Mesenchymal stem cell (in vitro differentiated cells and primary cell): ENCODE results near the gene TRAM2.

ENCODE experiments used
- DNase-seq: peaks from one replicate; pipeline ENCODE4 v3.0.0-alpha.2; 2013
- H2AFZ ChIP-seq: one replicate; pipeline ENCODE4 v1.6.1; 2013; ENCODE audit warnings: low read depth, mild to moderate bottlenecking, control low read depth, inconsistent platforms, low read length, moderate library complexity
- H2AK5ac ChIP-seq: 2 replicates; pipeline ENCODE4 v1.6.1; 2013; ENCODE audit warnings: low read length, moderate library complexity, mild to moderate bottlenecking, inconsistent platforms; ENCODE audit not compliant: severe bottlenecking
- H2BK120ac ChIP-seq: one replicate; pipeline ENCODE4 v1.6.1; 2013; ENCODE audit warnings: low read depth, mild to moderate bottlenecking, inconsistent platforms, low read length, moderate library complexity
- H2BK12ac ChIP-seq, 2 experiments: one replicate each; pipeline ENCODE4 v1.6.1; 2013; ENCODE audit warnings: inconsistent platforms in 2 of 2, low read length in 2 of 2, mild to moderate bottlenecking in 2 of 2, moderate library complexity in 2 of 2, control low read depth in 1 of 2
- H2BK15ac ChIP-seq: one replicate; pipeline ENCODE4 v1.6.1; 2013; ENCODE audit warnings: mild to moderate bottlenecking, low read depth, inconsistent platforms; ENCODE audit not compliant: poor library complexity, severe bottlenecking
- H2BK5ac ChIP-seq: 2 replicates; pipeline ENCODE4 v1.6.1; 2013; ENCODE audit warnings: low read depth, mild to moderate bottlenecking, low read length, control low read depth, inconsistent platforms; ENCODE audit not compliant: poor library complexity, severe bottlenecking
- H3K14ac ChIP-seq, 2 experiments: one replicate each; pipeline ENCODE4 v1.6.1; 2013; ENCODE audit warnings: inconsistent platforms in 2 of 2, low read length in 2 of 2, control low read depth in 1 of 2, mild to moderate bottlenecking in 1 of 2, moderate library complexity in 1 of 2
- H3K18ac ChIP-seq, 2 experiments: one replicate each; pipeline ENCODE4 v1.6.1; 2013; ENCODE audit warnings: inconsistent platforms in 2 of 2, low read length in 2 of 2, control low read depth in 1 of 2, low read depth in 1 of 2, mild to moderate bottlenecking in 1 of 2
- H3K23ac ChIP-seq, 2 experiments: one replicate each; pipeline ENCODE4 v1.6.1; 2013; ENCODE audit warnings: inconsistent platforms in 2 of 2, low read length in 2 of 2, mild to moderate bottlenecking in 2 of 2, moderate library complexity in 2 of 2, control low read depth in 1 of 2
- H3K27ac ChIP-seq: 2 replicates; pipeline ENCODE4 v1.5.1; 2013; ENCODE audit warnings: mild to moderate bottlenecking, moderate library complexity, low read length, control low read depth, inconsistent platforms; ENCODE audit not compliant: poor library complexity, severe bottlenecking
- H3K27me3 ChIP-seq, 2 experiments: 2 replicates each; pipeline versions ENCODE4 v1.6.1 to v1.7.0; 2013; ENCODE audit warnings: low read length in 2 of 2, mild to moderate bottlenecking in 2 of 2, moderate library complexity in 2 of 2, control low read depth in 1 of 2, inconsistent platforms in 1 of 2; ENCODE audit not compliant: control insufficient read depth in 1 of 2, insufficient read depth in 1 of 2
- H3K36me3 ChIP-seq, 2 experiments: 2 replicates each; pipeline versions ENCODE4 v1.6.1 to v1.7.0; 2013; ENCODE audit warnings: low read length in 2 of 2, control low read depth in 1 of 2, inconsistent platforms in 1 of 2, low read depth in 1 of 2, mild to moderate bottlenecking in 1 of 2; ENCODE audit not compliant: insufficient read depth in 2 of 2, control insufficient read depth in 1 of 2
- H3K4ac ChIP-seq, 2 experiments: one replicate each; pipeline ENCODE4 v1.6.1; 2013; ENCODE audit warnings: inconsistent platforms in 2 of 2, low read length in 2 of 2, mild to moderate bottlenecking in 2 of 2, moderate library complexity in 2 of 2, control low read depth in 1 of 2, low read depth in 1 of 2
- H3K4me1 ChIP-seq: 2 replicates; pipeline ENCODE4 v1.6.1; 2013; ENCODE audit warnings: low read depth, low read length, control low read depth; ENCODE audit not compliant: control insufficient read depth, insufficient read depth
- H3K4me2 ChIP-seq: 2 replicates; pipeline ENCODE4 v1.6.1; 2013; ENCODE audit warnings: low read length, mild to moderate bottlenecking, inconsistent platforms; ENCODE audit not compliant: poor library complexity, severe bottlenecking
- H3K4me3 ChIP-seq, 2 experiments: 2 replicates each; pipeline versions ENCODE4 v1.5.1 to v1.7.0; 2013; ENCODE audit warnings: low read length in 2 of 2, mild to moderate bottlenecking in 2 of 2, control low read depth in 1 of 2, low read depth in 1 of 2; ENCODE audit not compliant: insufficient read depth in 1 of 2
- H3K79me1 ChIP-seq: replicated peaks from 2 replicates; pipeline ENCODE4 v1.6.1; 2013; ENCODE audit warnings: mild to moderate bottlenecking, control low read depth, low read length, inconsistent platforms; ENCODE audit not compliant: poor library complexity, severe bottlenecking
- H3K9ac ChIP-seq: 2 replicates; pipeline ENCODE4 v1.7.0; 2013; ENCODE audit warnings: mild to moderate bottlenecking, low read length, moderate library complexity
- H3K9me3 ChIP-seq: 2 replicates; pipeline ENCODE4 v1.7.0; 2013; ENCODE audit warnings: mild to moderate bottlenecking, low read length; ENCODE audit not compliant: control insufficient read depth
- H4K8ac ChIP-seq: one replicate; pipeline ENCODE4 v1.6.1; 2013; ENCODE audit warnings: inconsistent platforms, mild to moderate bottlenecking, low read length, moderate library complexity
- H4K91ac ChIP-seq: one replicate; pipeline ENCODE4 v1.6.1; 2013; ENCODE audit warnings: mild to moderate bottlenecking, low read length, inconsistent platforms
- WGBS: methylation state at CpG from one replicate; pipeline ENCODE4 v1.1.7; 2013; ENCODE audit warnings: mixed read lengths; 5-methylcytosine and 5-hydroxymethylcytosine counted together

Gene TRAM2

DNA sequence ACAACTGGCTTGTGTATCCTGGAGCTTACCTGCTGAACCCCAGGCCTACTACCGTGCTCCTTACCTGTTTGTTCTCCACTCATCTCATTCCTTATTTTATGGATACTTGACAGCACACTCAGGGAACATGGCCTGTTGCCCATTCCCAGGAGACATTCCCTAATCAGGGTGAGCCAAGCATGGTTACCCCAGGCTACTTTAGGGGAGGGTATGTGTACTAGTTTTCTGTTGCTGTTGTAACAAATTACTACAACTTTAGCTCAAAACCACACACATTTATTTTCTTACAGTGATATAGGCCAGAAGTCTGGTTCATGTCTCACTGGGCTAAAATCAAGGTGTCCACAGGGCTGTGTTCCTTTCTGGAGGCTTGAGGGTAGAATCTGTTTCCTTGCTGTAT is 15.0 kb upstream of the TRAM2 start:
- H3K79me1 ChIP-seq: no peaks in the 10 kb centered on the region
- no peak overlapping the region for H2BK5ac ChIP-seq
- H2BK12ac ChIP-seq: peak overlapping the region in 1 of 2 experiments; percentile 61
- H2BK120ac ChIP-seq: no peak overlapping the region
- no peaks in the 10 kb centered on the region for H3K9me3 ChIP-seq
- no peak overlapping the region for H4K91ac ChIP-seq
- H3K4ac ChIP-seq: no peak overlapping the region
- H3K9ac ChIP-seq: no peak overlapping the region
- H3K4me1 ChIP-seq: peaks cover 30% of the 10 kb centered on the region
- H3K27me3 ChIP-seq: no peaks in the 10 kb centered on the region
- no peak overlapping the region for H2AK5ac ChIP-seq
- H3K14ac ChIP-seq: no peak overlapping the region
- H2AFZ ChIP-seq: no peak overlapping the region
- 93% methylated on average over 1 of the region's 1 CpG for WGBS
- no peak overlapping the region for H3K4me2 ChIP-seq
- no peak overlapping the region for H4K8ac ChIP-seq
- peak overlapping the region in 1 of 2 experiments; percentile 2 for H3K18ac ChIP-seq
- no peak overlapping the region for H2BK15ac ChIP-seq
- H3K4me3 ChIP-seq: no peak overlapping the region
- H3K27ac ChIP-seq: no peak overlapping the region
- no peaks in the 10 kb centered on the region for H3K36me3 ChIP-seq
- H3K23ac ChIP-seq: no peak overlapping the region
- no peak for DNase-seq

DNA sequence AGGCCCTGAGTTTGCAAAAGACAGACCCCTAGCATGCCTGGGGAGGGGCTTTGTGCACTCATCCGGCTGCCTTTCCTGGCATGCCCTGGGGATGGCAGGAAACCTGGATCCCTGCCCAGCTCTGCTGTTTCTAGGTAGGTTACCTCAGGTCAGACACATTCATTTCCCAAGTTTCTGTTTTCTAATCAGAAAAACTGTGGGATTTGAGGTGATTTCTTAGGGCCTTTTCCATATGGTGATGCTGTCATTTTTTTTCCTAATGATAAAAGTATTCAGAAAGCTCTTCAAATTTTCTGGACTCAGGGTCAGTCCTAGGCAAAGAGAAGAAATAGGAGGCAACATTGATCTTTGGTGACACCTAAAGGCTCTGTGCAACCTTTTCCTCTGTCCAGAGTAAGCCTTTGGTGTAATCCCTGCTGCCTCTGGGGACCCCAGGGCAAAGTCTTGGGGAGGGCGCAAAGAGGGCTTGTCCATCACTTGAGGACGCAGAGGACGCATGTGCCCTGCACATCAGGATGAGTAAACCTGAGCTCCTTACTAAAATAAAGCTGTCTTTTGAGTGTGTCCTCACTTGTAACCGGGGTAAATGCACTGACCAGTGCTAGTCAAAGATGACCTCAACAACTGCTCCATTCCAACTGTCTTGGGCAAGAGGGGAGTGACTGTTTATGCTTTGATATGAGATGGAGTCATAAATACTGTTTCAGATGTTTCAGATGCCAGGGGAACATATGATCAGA is 13.5 kb upstream of the TRAM2 start:
- Histone ChIP-seq H3K4me1 (peaks cover 25% of the 10 kb centered on the region), H2AK5ac (peak overlapping the region; percentile 91), H3K23ac (no peak overlapping the region), H3K4ac (no peak overlapping the region), H3K9me3 (no peaks in the 10 kb centered on the region), H3K27ac (no peak overlapping the region), H3K4me3 (no peak overlapping the region), H2BK12ac (peak overlapping the region; percentile 4 to 81), H4K91ac (peak overlapping the region; percentile 6), H3K36me3 (no peaks in the 10 kb centered on the region), H3K9ac (peak overlapping the region; percentile 65), H2AFZ (no peak overlapping the region), H2BK5ac (no peak overlapping the region), H2BK15ac (peak overlapping the region; percentile 68), H3K14ac (no peak overlapping the region), H3K27me3 (no peaks in the 10 kb centered on the region), H3K18ac (peak overlapping the region; percentile 23 to 42), H3K79me1 (no peaks in the 10 kb centered on the region), H3K4me2 (no peak overlapping the region), H2BK120ac (no peak overlapping the region), H4K8ac (peak overlapping the region; percentile 50)
- peak; percentile 69 for DNase-seq
- WGBS: 84% methylated on average over 5 of the region's 5 CpGs

DNA sequence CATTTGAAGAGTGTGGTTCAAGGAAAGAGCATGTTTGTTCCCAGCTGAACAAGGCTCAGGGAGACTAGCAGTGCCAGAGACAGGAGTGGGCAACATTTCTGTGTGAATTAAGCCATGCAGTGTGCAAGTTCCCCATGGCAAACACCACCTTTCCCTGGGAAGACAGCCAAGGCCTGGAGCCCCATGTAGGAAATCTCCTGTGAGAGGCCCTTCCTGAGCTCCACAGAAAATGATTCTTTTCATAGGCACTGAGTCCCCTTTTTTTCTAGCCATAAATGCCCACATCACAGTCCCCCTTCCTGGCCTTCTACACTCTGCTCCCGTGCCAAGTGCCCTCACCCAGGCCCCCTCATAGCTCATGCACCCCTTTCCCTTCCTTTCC is 11.8 kb upstream of the TRAM2 start:
- Histone ChIP-seq H4K91ac (peak overlapping the region; percentile 67), H4K8ac (peak overlapping the region; percentile 56), H3K9ac (no peak overlapping the region), H3K27ac (peak overlapping the region; percentile 69), H3K36me3 (peaks cover 0 to 3% of the 10 kb centered on the region in 2 experiments), H3K4me3 (no peak overlapping the region), H2AFZ (peak overlapping the region; percentile 51), H2AK5ac (peak overlapping the region; percentile 0), H2BK5ac (no peak overlapping the region), H3K18ac (peak overlapping the region; percentile 81 to 97), H3K14ac (peak overlapping the region in 1 of 2 experiments; percentile 68), H3K23ac (peak overlapping the region in 1 of 2 experiments; percentile 34), H3K79me1 (no peaks in the 10 kb centered on the region), H3K4me1 (peaks cover 20% of the 10 kb centered on the region), H3K9me3 (no peaks in the 10 kb centered on the region), H3K4me2 (no peak overlapping the region), H2BK12ac (peak overlapping the region; percentile 29 to 93), H2BK120ac (no peak overlapping the region), H3K27me3 (no peaks in the 10 kb centered on the region), H3K4ac (peak overlapping the region in 1 of 2 experiments; percentile 77), H2BK15ac (peak overlapping the region; percentile 76)
- 63% methylated on average over 1 of the region's 1 CpG for WGBS
- DNase-seq: no peak

DNA sequence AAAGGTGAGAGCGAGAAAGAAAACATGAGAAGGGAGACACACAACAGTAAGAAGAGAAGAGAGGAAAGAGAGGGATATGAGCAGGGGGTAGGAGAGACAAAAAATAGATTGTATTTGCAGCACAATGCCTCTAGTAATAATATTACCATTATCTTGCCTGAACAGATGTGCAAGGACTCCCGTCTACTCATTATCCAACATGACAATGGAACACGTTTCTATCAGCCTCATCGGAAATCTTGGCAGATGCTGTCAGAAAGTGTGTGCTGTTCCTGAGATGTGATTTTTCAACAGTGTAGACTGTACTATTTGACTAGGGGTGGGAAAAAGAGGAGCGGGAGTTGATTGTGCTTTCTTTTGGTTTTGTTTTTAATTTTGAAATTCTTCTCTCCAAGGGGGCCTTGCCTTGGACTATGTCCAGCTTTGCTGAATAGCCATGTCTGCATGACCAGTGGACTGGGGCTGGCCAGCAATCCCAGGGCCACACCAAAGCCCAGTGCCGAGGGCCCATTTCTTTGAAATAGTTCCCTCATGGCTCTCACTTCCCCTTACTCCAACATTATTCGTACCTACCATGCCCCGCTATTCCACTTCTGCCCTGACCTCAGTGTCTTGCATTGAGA is 11.3 kb upstream of the TRAM2 start:
- no peaks in the 10 kb centered on the region for H3K27me3 ChIP-seq
- H3K36me3 ChIP-seq: peaks cover 0 to 3% of the 10 kb centered on the region in 2 experiments
- H3K4ac ChIP-seq: peak overlapping the region in 1 of 2 experiments; percentile 77
- peak overlapping the region in 1 of 2 experiments; percentile 68 for H3K14ac ChIP-seq
- peak overlapping the region in 1 of 2 experiments; percentile 34 for H3K23ac ChIP-seq
- H3K9ac ChIP-seq: no peak overlapping the region
- 95% methylated on average over 5 of the region's 8 CpGs for WGBS
- H3K27ac ChIP-seq: peak overlapping the region; percentile 69
- peaks cover 20% of the 10 kb centered on the region for H3K4me1 ChIP-seq
- H4K91ac ChIP-seq: no peak overlapping the region
- H3K18ac ChIP-seq: peak overlapping the region in 1 of 2 experiments; percentile 97
- H2AK5ac ChIP-seq: peak overlapping the region; percentile 0
- DNase-seq: no peak
- H2AFZ ChIP-seq: peak overlapping the region; percentile 51
- H2BK5ac ChIP-seq: no peak overlapping the region
- peak overlapping the region; percentile 29 to 93 for H2BK12ac ChIP-seq
- H3K9me3 ChIP-seq: no peaks in the 10 kb centered on the region
- no peak overlapping the region for H3K4me2 ChIP-seq
- H3K4me3 ChIP-seq: no peak overlapping the region
- H2BK120ac ChIP-seq: no peak overlapping the region
- H4K8ac ChIP-seq: no peak overlapping the region
- H2BK15ac ChIP-seq: no peak overlapping the region
- no peaks in the 10 kb centered on the region for H3K79me1 ChIP-seq
